Stimulated activated CD8-positive, alpha-beta memory T cell treated with anti-CD3 and anti-CD28 coated beads, Interleukin-2, amount 100 ng/mL, for 48 hours (primary cell): ENCODE data around the gene ATP6V0A4.
"Not testable (repeated sequence)": the region's sequence is repeated elsewhere in the genome, so short reads cannot be mapped to it uniquely, and the experiment has no call there.

ENCODE experiments used
- DNase-seq, 2 donors: peaks; one replicate each; pipeline ENCODE4 v3.0.0-alpha.2; 2020; ENCODE audit warnings: low read depth in 2 of 2

The ATP6V0A4 gene

DNA sequence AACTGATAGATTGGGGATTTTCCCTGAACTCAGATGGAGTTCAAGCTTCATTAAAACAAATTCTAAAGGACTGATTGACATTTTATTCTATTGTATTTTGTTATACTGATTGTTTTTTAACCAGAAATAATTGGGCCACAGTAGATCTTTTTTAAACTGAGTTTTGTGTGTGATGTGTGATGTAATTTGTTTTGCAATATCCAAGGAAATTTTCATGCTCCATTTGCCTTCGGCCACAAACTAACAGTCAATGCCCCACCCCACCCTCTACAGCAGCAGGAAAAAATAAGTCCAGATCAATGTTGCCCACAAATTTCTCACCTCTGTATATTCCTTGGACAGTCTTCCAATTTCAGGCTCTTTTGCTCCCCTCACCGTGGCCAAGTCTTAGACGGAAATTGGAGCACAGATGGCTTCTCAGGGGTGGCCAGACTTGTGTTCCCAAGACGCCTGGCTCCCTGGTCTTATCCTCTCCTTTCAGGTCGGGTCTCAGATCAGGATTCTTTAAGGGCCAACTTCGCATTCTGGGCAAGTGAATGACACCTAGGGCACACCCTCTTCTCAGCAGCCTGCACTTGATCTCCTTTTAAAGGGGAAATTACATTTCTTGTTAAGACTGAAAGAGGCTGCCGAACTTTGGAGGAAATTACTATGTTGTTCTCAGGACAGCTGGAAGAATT is 97.0 kb downstream of the ATP6V0A4 start, which contains the start of gene SVOPL:
Gene SVOPL (minus strand): TSS at position 506 of the 680 bp plus-strand sequence. CDS start 22,317 bp downstream, outside the sequence.
- no peak for DNase-seq

DNA sequence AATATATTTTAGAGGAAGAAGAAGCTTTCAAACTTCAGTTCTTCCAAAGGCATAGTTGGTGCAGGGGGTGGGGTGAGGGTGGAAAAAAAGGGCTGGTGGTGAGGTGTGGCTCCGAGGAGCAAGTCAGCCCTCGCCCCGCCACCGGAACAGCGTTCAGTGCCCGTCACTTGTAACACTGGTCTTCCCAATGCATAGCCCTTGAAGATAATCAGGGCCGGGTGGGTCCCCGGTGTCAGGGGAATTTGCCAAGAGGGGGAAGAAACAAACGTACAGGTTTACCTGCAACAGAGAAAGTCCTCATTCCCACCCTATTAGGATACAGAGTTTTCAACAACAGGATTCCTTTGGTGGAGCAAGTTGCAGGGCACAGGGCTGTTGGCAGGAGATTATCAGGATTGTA is 98.3 kb downstream of the ATP6V0A4 start:
- no peak for DNase-seq

DNA sequence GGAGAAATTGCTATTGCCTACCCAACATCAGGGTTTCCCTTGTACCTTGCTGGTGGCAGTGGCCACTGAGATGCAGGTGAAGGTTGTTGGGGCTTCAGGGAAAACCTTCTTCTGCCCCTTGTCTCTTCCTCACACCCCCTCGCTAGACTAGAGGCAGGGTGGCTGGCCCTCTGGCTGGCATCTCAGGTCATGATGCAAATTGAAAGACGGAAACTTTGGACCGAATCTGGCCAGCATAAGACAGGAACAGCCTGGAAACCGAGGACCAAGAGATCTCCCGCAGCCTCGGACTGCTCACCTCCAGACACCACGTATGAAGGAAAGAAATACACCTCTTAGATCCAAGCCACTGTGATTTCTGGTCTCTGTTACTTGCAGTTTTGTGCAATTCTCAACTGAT is 99.7 kb downstream of the ATP6V0A4 start:
- DNase-seq: no peak

DNA sequence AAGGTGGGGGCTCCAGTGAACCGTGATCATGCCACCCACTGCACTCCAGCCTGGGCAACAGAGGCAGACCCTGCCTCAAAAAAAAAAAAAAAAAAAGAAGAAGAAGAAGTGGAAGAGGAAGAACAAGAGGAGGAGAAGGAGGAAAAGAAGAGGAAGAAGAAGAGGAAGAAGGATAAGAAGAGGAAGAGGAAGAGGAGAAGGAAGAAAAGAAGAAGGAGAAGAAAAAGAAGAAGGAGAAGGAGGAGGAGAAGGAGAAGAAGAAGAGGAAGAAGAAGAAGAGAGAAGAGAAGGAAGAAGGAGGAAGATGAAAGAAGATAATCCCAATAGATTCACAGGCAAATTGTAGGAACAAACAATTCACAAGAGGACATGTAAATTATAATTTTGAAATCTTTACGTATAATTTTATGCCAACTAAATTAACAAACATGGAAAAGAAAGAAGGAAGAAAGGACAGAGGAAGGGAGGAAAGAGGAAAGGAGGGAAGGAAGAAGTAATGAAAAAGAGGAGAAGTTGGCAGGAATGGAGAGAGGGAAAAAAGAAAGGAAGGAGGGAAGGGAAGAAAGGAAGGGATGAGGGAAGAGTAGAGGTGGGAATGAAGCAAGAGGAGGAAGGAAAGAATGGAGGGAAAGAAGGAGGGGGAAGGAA is 100.3 kb downstream of the ATP6V0A4 start:
- no peak for DNase-seq

DNA sequence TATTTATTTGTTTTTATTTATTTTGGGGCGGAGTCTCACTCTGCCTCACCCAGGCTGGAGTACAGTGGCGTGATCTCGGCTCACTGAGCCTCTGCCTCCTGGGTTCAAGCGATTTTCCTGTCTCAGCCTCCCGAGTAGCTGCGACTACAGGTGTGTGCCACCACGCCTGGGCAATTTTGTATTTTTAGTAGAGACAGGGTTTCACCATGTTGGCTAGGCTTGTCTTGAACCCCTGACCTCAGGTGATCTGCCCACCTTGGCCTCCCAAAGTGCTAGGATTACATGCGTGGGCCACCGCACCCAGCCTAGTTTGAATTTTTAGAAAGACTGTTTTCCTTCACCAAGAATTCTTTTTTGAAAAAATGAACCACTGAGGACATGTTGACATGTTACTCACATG is 102.2 kb downstream of the ATP6V0A4 start:
- DNase-seq: not testable (repeated sequence)

DNA sequence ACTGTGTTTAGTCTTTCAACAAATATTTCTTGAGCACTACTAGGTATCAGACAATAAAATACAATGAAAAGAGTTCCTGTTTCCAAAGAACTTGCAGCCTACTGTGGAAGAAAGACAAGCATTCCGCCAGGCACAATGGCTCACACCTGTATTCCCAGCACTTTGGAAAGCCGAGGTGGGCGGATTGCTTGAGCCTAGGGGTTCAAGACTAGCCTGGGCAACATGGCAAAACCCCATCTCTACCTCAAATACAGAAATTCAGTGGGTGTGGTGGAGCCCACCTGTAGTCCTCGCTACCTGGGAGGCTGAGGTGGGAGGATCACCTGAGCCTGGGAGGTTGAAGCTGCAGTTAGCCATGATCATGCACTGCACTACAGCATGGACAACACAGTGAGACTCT is 102.9 kb downstream of the ATP6V0A4 start:
- DNase-seq: no peak

DNA sequence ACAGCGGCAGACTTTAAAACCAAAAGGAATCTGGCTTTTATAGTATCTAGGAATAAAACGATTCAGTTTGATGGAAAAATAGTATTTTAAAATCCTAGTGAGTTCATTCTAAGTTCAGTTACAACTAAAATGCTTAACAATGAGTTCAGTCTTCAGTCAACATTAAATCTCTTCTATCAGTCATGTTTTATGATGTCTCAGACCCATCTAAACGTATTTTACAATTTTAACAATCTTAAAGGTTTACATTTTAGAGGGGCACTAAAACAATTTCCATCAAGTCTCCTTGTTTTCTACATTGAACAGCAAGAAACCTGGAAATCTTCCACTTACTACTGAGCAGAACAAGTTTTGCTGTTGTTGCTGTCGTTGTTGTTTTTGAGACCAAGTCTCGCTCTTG is 106.8 kb downstream of the ATP6V0A4 start:
- no peak for DNase-seq

DNA sequence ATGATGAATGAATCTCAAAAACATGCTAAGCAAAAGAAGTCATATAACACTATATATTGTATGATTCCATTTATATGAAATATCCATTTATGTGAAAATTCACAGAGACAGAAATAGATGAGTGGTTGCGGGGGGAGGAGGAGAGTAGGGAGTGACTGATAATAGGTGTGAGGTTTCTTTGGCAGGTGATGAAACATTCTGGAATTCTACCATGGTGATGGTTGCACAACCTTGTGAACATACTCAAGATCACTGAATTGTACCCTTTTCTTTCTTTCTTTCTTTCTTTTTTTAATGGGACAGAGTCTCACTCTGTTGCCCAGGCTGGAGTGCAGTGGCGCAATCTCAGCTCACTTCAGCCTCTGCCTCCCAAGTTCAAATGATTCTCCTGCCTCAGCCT is 107.5 kb downstream of the ATP6V0A4 start:
- DNase-seq: no peak

DNA sequence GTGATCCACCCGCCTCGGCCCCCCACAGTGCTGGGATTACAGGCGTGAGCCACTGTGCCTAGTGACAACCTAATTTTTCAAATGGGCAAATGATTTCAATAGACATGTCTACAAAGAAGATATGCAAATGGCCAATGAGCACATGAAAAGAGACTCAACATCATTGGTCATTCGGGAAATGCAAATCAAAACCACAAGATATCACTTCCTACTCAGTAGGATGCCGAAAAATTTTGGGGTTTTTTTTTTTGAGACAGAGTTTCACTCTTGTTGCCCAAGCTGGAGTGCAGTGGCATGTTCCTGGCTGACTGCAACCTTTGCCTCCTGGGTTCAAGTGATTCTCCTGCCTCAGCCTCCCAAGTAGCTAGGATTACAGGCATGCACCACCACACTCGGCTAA is 110.0 kb downstream of the ATP6V0A4 start:
- not testable (repeated sequence) for DNase-seq

DNA sequence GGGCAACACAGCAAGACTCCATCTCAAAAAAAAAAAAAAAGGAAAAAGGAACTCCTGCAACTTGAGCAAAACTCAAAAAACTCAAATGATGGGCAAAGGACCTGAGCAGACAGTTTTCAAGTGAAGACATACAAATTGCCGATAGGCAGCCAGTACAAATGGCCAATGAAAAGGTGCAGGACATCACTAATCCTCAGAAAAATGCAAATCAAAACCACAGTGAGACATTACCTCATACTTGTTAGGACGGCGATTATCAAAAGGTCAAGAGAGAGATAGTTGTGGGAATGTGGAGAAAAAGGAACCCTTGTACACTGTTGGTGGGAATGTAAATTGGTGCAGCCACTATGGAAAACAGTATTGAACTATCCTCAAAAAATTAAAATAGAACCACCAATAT is 113.7 kb downstream of the ATP6V0A4 start:
- no peak for DNase-seq

DNA sequence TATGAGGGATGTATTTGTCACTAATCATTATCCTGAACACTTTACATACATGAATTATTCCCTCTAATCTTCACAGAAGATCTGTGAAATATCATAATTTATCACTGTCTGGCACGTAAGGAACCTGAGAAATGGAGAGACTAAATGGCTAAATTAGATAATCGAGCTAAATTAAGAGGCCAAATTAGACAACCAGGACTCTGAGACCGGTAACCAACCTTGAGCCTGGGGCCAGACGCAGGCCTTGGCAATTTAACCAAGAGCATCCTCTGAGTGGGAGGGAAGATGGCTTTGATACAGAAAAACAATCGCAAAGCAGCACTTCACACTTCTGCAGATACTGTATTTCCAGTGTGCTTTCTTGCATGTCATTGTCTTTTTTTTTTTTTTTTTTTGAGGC is 118.2 kb downstream of the ATP6V0A4 start:
- DNase-seq: no peak

DNA sequence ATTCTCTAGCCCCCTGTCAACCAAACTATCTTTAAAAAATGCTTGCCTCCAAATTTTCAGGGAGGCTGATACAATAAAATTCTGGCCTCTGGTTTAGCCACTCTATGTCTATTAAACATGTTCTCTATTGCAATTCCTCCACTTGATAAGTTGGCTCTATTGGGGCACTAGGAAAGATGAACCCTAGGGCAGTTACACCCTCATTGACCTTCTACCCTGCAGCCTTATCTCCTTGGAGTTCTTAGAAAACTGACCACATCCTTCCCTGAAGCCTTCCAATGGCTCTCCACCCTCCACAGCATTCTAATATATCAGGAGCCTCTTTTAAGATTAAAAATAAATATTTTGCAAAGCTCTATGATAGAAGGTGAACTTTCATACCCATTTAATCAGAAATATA is 127.4 kb downstream of the ATP6V0A4 start:
- DNase-seq: no peak

DNA sequence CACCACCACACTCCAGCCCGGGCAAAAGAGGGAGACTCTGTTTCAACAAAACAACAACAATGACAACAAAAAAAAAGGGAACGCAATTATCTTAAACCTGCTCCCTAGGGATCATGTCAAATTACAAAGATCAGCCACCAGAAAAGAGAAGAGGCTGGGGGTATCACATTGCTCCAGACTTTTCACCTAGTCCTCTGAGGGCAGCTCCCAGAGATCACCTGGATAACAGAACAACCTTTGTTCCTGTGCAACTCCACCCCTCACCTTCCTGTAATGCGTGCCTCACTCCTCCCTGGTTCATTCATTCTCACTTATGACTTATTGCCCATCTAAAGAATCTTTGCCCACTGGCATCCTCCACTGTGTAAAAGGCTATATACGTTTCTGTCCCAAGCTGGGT is 128.6 kb downstream of the ATP6V0A4 start:
- no peak for DNase-seq

DNA sequence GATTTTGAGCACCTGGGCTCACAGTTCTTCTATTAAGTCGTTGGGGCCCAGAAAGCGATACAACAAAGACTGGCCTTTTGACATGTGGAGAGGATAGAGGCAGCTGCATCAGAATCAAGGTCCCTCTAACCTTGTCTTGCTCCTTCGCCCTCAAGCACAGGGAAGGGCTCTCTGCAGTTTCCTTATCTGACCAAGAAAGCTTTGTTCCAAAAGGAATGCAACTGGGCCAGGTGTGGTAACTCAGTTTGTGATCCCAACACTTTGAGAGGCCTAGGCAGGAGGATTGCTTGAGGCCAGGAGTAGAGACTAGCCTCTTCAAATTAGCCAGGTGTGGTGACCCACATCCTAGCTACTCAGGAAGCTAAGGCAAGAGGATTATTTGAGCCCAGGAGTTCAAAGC is 129.1 kb downstream of the ATP6V0A4 start:
- DNase-seq: no peak

DNA sequence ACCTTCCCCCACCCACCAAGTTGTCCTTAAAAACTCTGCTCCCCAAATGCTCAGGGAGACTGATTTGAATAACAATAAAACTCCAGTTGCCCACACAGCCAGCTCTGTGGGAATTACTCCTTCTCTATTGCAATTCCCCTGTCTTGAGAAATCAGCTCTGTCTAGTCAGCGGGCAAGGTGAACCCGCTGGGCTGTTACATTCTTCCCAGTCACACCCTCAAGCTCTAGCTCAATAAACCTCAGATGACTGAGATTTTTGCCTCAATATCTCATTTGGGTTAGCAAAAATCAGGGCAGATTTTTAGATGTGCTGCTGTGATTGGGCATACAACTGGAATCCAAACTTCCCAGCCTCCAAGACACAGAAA is 129.8 kb downstream of the ATP6V0A4 start:
- DNase-seq: no peak

DNA sequence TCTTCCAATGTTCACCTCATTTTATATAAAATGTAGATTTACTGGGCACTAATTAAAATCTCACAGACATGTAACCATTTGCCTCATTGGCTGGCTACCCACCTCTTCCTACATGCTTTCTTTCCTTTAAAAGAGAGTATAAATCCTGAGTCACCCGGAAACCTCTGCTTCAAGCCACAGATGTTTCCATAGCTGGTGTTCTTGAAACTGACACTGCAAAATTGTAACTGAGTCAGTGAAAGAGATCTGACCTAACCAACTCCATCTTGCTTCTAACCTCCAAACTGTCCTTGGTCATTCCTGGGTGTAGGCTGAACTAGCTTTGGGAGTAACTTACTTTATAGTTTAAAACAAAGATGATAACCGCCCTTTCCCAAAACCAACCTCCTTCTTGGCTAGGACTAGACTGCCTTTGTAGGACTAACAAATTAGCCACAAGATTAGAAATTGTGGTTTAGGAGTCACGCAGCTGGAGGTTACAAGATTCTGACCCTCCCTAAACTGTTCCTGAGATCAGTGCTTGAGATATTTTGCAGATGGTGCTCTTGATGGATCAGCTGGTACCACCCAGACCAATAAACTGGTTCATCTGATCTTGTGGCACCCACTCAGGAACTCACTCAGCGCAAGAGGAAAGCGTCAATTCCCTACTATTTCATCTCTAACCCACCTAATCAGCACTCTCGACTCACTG is 130.3 kb downstream of the ATP6V0A4 start:
- no peak for DNase-seq

DNA sequence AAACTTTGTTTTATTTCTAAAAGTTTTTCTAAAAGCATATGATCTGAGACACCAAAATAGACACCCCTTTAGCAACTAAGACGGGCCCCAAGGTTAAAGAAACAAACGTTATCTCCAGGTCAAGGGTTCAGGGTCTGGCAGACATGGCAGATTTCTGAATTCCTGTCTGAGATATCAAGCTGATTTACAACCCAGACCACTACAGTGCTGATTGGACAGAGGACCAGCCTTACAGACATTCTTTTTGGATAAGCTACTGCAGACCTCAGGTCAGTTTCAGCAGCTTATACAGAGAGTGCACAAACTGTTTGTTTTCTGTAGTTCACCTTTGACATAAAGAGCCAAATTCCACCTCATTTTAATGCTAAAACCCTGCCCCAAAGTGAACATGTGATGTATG is 131.6 kb downstream of the ATP6V0A4 start:
- DNase-seq: no peak

DNA sequence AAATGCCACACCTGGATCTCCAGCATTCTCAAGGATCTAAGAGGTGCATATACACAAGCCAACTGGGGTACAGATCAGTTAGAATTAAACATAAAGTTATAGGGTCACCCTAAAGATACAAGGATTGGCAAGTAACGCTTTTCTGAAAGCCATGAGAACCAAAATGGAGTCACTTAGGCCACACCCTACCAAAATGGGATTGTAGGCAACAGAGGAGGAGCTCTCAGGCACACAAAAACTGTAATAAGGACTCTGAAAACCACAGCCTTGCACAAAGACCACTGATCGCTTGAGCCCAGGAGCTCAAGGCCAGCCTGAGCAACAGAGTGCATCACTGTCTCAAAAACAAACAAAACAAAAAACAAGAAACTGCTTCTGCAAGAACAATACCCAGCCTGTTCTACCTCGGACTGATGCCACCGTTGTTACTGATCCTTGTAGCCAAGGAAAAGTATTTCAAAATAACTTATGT is 132.3 kb downstream of the ATP6V0A4 start:
- no peak for DNase-seq

DNA sequence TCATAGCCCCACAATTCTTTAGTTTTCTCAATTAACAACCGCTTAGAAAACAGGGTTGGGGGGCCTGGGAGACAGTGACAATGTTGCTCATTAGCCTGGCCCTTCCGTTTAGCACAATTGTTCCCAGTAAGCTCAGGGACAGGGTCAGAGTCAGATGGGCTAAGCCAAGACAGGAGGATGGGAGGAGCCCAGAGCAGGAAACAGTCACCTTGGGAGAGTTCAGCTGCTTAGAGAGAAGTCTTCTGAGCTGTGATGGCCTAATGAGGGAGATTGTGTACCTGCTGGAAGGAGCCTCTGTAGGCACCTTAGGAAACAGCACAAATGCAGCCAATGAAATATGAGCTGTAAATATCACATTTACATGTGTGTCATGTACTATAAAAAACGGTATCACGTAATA is 132.7 kb downstream of the ATP6V0A4 start:
- DNase-seq: no peak

DNA sequence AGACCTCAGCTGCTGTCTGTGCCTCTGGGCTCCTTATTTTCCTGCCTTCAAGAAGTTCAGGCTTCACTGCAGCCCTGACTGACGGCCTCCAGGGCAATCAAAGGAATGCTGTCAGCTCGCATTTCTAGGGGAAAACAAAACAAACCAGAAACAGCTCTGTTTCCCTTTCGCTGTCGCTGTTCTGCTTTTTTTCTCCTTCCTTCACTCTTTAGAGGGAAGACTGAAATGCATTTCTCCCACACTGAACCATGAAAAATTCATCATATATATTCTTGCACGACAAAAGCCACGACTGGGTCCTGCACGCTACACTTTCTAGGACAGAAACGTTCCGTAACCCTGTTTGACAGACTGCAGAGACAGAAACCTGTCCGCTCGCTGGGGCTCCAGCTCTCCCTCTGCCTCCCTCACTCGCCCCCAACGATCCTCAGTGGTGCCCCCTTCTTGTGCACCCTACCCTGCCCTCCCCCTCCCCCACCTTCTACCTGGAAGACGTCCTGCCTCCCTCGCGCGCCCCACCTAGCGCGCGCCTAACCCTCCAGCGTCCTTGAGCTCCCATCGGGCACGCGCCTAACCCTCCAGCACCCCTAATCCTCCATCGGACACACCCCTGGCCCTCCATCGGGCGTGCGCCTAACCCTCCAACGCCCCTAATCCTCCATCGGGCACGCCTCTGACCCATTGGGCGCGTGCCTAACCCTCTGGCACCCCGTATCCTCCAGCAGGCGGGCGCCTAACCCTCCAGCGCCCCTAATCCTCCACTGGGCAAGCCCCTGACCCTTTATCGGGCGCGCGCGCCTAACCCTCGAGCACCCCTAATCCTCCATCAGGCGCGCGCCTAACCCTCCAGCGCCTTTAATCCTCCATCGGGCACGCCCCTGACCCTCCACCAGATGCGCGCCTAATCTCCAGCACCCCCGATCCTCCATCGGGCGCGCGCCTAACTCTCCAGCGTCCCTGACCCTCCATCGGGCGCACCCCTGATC is 134.0 kb downstream of the ATP6V0A4 start:
- no peak for DNase-seq

DNA sequence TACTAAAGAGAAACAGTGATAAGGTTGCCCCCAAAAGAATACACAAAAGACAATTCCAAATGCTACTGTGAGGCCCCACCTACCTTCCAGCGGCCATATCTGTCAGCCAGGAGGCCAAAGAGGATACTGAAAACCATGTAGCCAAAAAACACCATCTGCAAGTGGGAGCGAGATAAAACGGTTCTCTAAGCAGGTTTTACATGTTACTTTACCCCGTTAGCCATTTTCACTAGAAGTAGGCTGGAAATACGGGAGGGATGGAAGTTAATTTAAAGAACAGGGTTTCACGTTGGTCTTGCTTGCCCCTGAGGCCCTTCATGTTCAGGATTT is 135.0 kb downstream of the ATP6V0A4 start:
- no peak for DNase-seq
